IMR-90 (cell line): ENCODE measurements around the gene CMTM5. TPM values are rescaled to one million over a fixed set of nuclear protein-coding genes. Genes with fewer than 3 reads are reported as not detected.

Experiments used
- microRNA-seq, 2 experiments: library from miRNA; stranded (forward) in 1 of 2; unstranded in 1 of 2; fragments of 10-50 nt in 1 of 2; fragments of <30 nt in 1 of 2; gene quantifications in 1 of 2; microRNA quantifications in 1 of 2; one replicate each; pipeline versions ENCODE3 to v1.1.0; 2013 to 2020; ENCODE audit not compliant: insufficient read depth in 1 of 2, insufficient read length in 1 of 2, unreplicated experiment in 1 of 2
- polyA plus RNA-seq, 3 experiments: library from polyadenylated mRNA; depleted of rRNA; stranded (reverse); fragments of >200 nt; gene quantifications; 2 replicates each; pipeline ENCODE4 v1.2.3, GENCODE V29; 2012; ENCODE audit warnings: low replicate concordance in 1 of 3
- small RNA-seq, 5 experiments: library from RNA; depleted of rRNA; stranded (forward); fragments of <200 nt; gene quantifications; one replicate each; pipeline ENCODE3, GENCODE V24; 2012
- total RNA-seq: library from RNA; depleted of rRNA; stranded (reverse); fragments of >200 nt; gene quantifications from 2 replicates; pipeline ENCODE4 v1.2.3, GENCODE V29; 2012; rRNA removed

The CMTM5 gene
- total and polyA plus RNA-seq, 2 of the 4 experiments (the other 2 are of a cell fraction), result 0.07 TPM; not detected in 1

Small RNA genes lying within 50 kb of the gene (microRNA-seq; reads per million reads assigned to microRNA genes)
- gene MIR208A (0 reads per million in 2 experiments), gene MIR208B (0 to 0.37 reads per million in 2 experiments)

Small RNA genes lying within 50 kb of the gene (small RNA-seq; reads per million reads assigned to genes)
- gene MIR208A (0 to 0.08 (median 0) reads per million in 5 experiments), gene MIR208B (0 to 1.1 (median 0) reads per million in 5 experiments)

Other genes with a start within 250 kb of the CMTM5 start
- not detected in 2 replicates for gene SLC7A8, start 193.4 kb upstream of the CMTM5 start, total RNA-seq
- 0.31 and 0.33 TPM in 2 replicates for gene SLC7A8, start 193.4 kb upstream of the CMTM5 start, polyA plus RNA-seq (2012; rRNA removed)
- gene RNF212B, start 139.1 kb upstream of the CMTM5 start, total RNA-seq, result not detected in 2 replicates
- not detected in 2 replicates for gene RNF212B, start 139.1 kb upstream of the CMTM5 start, polyA plus RNA-seq (2012; rRNA removed)
- gene HOMEZ, start 90.9 kb upstream of the CMTM5 start, total RNA-seq, result 5.8 and 7.7 TPM in 2 replicates
- 9.7 and 10.3 TPM in 2 replicates for gene HOMEZ, start 90.9 kb upstream of the CMTM5 start, polyA plus RNA-seq (2012; rRNA removed)
- 1.1 and 1.3 TPM in 2 replicates for gene PPP1R3E, start 74.2 kb upstream of the CMTM5 start, total RNA-seq
- 2.5 and 3.5 TPM in 2 replicates for gene PPP1R3E, start 74.2 kb upstream of the CMTM5 start, polyA plus RNA-seq (2012; rRNA removed)
- gene BCL2L2, start 70.2 kb upstream of the CMTM5 start, total RNA-seq, result 14.5 and 16.9 TPM in 2 replicates
- gene BCL2L2, start 70.2 kb upstream of the CMTM5 start, polyA plus RNA-seq (2012; rRNA removed), result 30.6 and 40.9 TPM in 2 replicates
- 74.4 and 104 TPM in 2 replicates for gene PABPN1, start 55.6 kb upstream of the CMTM5 start, total RNA-seq
- gene PABPN1, start 55.6 kb upstream of the CMTM5 start, polyA plus RNA-seq (2012; rRNA removed), result 192 and 211 TPM in 2 replicates
- 6.4 and 6.6 TPM in 2 replicates for gene SLC22A17, start 24.2 kb upstream of the CMTM5 start, total RNA-seq
- gene SLC22A17, start 24.2 kb upstream of the CMTM5 start, polyA plus RNA-seq (2012; rRNA removed), result 35.6 and 36.0 TPM in 2 replicates
- 2.2 and 2.5 TPM in 2 replicates for gene EFS, start 11.9 kb upstream of the CMTM5 start, total RNA-seq
- 11.6 and 13.3 TPM in 2 replicates for gene EFS, start 11.9 kb upstream of the CMTM5 start, polyA plus RNA-seq (2012; rRNA removed)
- not detected in 2 replicates for gene IL25, start 4.2 kb upstream of the CMTM5 start, total RNA-seq
- gene IL25, start 4.2 kb upstream of the CMTM5 start, polyA plus RNA-seq (2012; rRNA removed), result not detected in 2 replicates
- not detected in 2 replicates for gene MYH6, start 31.2 kb downstream of the CMTM5 start, total RNA-seq
- not detected in 2 replicates for gene MYH6, start 31.2 kb downstream of the CMTM5 start, polyA plus RNA-seq (2012; rRNA removed)
- gene MYH7, start 58.6 kb downstream of the CMTM5 start, total RNA-seq, result not detected in 2 replicates
- gene MYH7, start 58.6 kb downstream of the CMTM5 start, polyA plus RNA-seq (2012; rRNA removed), result not detected in 2 replicates
- 49.8 and 50.0 TPM in 2 replicates for gene NGDN, start 92.7 kb downstream of the CMTM5 start, total RNA-seq
- gene NGDN, start 92.7 kb downstream of the CMTM5 start, polyA plus RNA-seq (2012; rRNA removed), result 43.6 and 48.1 TPM in 2 replicates
- under 0.01 and 0.18 TPM in 2 replicates for gene ZFHX2, start 174.7 kb downstream of the CMTM5 start, total RNA-seq
- gene ZFHX2, start 174.7 kb downstream of the CMTM5 start, polyA plus RNA-seq (2012; rRNA removed), result 0.53 and 0.67 TPM in 2 replicates
- 5.0 and 5.8 TPM in 2 replicates for gene THTPA, start 179.2 kb downstream of the CMTM5 start, total RNA-seq
- gene THTPA, start 179.2 kb downstream of the CMTM5 start, polyA plus RNA-seq (2012; rRNA removed), result 8.6 and 9.2 TPM in 2 replicates
- 2.2 and 2.9 TPM in 2 replicates for gene AP1G2, start 190.7 kb downstream of the CMTM5 start, total RNA-seq
- gene AP1G2, start 190.7 kb downstream of the CMTM5 start, polyA plus RNA-seq (2012; rRNA removed), result 19.2 and 19.7 TPM in 2 replicates
- not detected in 2 replicates for gene JPH4, start 201.7 kb downstream of the CMTM5 start, total RNA-seq
- gene JPH4, start 201.7 kb downstream of the CMTM5 start, polyA plus RNA-seq (2012; rRNA removed), result not detected in 2 replicates